HG03439 (cell line): ENCODE results near the gene RELN.
"Not testable (repeated sequence)": the region's sequence is repeated elsewhere in the genome, so short reads cannot be mapped to it uniquely, and the experiment has no call there.

ENCODE experiments used
- ATAC-seq: cut with Tn5 transposase; IDR thresholded peaks from one replicate; pipeline ENCODE4 v1.9.1; 2021; ENCODE audit warnings: mild to moderate bottlenecking, moderate library complexity; ENCODE audit not compliant: unreplicated experiment

RELN gene

GRCh38 chr7:103796327-103796962, 193.0 kb downstream of the RELN start:
- ATAC-seq: no peak

- ATAC-seq: no peak
Observed at GRCh38 chr7:103795787-103796186, 193.7 kb downstream of the RELN start.

GRCh38 chr7:103795107-103795506, 194.4 kb downstream of the RELN start:
- no peak for ATAC-seq

DNA sequence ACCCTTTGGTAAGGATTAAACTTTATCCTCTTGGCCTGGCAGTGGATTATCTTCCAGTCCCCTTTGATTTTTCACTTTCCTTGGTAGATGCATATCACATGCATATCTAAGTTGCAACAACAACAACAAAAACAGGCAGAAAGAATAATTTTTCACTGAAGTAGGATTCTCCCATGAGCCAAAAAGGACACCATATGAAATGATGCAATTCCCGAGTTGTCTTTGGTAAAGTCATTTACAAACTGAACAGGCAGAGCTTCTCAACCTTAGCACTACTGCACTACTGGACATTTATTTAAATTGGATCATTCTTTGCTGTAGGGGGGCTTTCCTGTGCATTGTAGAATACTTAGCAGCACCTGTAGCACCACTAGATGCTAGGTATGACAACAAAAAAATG, 195.0 kb downstream of the RELN start:
- no peak for ATAC-seq

DNA sequence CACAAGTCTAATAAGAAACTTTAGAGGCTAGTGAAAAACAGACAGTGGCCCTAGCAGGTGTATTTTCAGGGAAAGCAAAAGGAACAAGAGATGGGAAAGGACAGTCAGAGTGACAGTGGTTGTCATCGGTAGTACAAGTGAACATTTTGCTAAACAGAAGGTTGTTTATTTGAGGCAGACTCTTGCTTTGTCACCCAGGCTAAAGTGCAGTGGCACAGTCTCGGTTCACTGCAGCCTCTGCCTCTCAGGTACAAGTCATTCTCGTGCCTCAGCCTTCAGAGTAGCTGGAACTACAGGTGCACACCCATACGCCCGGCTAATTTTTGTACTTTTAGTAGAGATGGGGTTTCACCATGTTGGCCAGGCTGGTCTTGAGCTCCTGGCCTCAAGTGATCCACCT, 195.8 kb downstream of the RELN start:
- ATAC-seq: no peak

GRCh38 chr7:103791894-103792293, 197.6 kb downstream of the RELN start:
- ATAC-seq: no peak

DNA sequence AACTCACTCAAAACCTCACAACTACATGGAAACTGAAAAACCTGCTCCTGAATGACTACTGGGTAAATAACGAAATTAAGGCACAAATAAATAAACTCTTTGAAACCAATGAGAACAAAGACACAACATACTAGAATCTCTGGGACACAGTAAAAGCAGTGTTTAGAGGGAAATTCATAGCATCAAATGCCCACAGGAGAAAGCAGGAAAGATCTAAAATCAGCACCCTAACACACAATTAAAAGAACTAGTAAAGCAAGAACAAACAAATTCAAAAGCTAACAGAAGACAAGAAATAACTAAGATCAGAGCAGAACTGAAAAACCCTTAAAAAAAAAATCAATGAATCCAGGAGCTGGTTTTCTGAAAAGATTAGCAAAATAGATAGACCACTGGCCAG, 202.4 kb downstream of the RELN start:
- not testable (repeated sequence) for ATAC-seq

GRCh38 chr7:103784646-103785286, 204.7 kb downstream of the RELN start:
- no peak for ATAC-seq

DNA sequence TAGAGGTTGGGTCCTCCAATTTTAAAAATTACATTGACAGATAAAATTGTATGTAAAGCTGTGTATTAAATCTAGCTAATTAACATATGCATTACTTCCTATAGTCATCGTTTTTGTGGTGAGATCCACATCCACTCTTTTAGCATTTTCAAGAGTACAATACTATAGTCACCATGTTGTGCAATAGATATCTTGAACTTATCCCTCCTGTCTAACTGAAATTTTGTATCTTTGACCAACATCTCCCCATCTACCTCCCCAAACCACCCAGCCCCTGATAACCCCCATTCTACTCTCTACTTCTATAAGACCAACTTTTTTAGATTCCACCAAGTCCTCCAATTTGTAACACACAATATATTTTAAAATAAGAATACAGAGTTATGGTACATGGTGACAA, 208.0 kb downstream of the RELN start:
- no peak for ATAC-seq

GRCh38 chr7:103780561-103780960, 208.9 kb downstream of the RELN start:
- not testable (repeated sequence) for ATAC-seq

DNA sequence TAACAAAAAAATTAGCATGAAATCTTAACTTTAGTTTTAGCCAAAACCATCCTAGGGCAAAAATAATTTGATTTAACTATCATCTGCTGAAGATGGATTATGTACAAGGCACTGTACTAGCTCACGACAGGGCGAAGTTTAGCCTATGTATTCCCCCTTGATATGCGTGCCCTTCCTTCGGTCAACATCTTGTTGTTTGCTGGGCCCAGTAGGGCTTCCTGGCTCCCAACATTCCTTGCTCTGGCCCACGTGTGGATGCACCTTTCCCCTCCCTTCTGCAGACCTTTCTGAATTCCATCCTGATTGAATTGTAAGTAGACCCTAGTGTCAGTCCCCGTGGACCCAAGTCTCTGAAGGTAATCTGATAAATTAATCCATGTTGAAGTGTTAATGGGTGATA, 212.0 kb downstream of the RELN start:
- no peak for ATAC-seq

DNA sequence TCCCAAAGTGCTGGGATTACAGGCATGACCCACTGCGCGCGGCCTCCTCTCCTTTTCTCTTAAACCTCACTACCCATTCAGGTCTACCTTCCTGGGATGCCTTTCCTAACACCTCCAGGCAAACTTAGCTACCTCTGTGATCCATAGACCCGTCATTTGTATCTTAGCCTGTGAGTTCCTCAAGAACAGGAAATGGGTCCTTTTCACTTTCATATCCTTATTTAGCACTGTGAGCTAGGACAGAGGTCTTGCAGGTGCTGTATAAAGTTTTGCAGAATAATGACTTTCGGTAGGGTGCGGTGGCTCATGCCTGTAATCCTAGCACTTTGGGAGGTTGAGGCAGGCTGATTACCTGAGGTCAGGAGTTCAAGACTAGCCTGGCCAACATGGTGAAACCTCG, 215.7 kb downstream of the RELN start:
- no peak for ATAC-seq

DNA sequence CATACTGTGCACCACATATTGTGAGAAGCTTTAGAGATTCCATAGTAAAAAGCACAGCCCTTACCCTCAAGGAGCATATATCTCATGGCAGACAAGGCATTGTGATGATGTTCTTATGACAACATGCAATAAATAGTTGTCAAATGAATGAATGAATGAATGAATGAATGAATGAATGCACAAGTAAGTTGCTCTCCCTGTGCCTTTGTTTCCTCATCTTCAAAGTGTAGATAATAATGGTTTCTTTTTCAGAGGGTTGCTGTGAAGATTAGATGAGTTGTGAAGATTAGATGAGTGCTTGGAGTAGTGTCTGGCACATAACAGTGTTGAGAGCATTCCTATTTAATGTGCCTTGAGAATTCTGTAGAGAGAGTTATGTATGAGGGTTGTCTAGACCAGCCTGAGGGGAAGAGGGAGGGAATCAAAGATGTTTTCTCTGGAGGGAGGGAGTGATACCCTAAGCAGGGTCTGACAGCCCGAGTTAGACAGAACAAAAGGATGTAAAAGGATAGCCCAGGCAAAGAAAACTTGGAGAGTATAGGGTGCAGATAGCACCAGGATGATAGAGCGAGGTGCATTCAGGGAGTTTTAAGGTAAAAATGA, 217.2 kb downstream of the RELN start:
- ATAC-seq: no peak

DNA sequence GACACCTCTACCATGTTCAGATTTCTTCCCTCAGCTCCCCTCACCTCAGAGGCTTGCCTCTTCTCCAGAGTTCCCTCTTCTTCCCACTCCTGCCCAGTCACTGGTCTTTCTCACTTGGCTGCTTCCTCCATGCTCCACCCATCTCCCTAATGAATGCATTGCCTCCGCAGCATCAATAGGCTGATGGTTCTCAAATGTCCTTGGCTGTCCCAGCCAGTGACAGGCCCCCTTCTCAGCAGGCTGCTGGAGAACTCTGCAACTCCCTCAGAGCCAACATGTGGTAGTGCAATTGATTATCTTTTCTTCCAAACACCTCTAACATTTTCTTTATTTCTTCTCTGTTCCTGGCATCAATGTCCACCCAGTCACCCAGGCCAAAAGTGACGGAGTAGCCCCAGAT, 218.2 kb downstream of the RELN start:
- no peak for ATAC-seq

- no peak for ATAC-seq
Observed at GRCh38 chr7:103766660-103767059, 222.8 kb downstream of the RELN start.

DNA sequence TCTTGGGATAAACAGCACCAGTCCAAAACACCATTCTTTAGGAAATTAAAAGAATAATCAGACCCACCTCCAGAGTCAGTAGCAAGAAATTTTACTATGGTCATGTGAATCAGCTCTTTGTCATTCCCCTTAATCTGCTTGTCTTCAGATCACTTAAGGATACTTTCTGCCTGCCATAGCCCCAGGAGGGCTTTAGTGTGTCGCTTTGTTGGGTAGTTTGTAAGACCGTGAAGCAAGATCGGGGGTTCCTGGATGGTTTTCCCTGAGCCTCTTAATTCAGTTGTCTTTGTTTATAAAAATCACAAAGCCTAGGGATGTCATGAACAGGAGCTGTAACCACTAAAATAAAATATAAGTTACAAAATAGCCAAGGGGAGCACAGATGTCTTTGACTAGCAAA, 223.6 kb downstream of the RELN start:
- ATAC-seq: no peak

DNA sequence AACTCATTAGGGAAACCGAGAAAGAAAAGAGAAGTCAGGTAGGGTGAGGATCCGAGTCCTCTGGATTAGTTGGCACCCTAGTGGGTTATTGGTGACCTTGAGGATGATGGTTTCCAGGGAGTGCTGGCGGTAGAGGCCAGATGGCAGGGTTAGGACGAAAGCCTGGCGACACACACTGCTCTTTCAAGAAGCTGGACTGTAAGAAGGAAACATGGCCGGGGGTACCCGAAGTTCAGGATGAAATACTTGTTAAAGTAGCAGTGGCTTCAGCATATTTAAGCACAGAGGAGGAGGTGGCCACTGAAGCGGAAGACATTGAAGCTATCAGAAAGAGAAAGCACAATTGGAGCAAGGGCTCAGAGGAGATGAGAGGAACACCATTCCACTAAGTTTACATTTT, 224.6 kb downstream of the RELN start:
- ATAC-seq: no peak

- no peak for ATAC-seq
Observed at GRCh38 chr7:103762877-103763276, 226.6 kb downstream of the RELN start.

- ATAC-seq: no peak
Observed at GRCh38 chr7:103762065-103762760, 227.2 kb downstream of the RELN start.

DNA sequence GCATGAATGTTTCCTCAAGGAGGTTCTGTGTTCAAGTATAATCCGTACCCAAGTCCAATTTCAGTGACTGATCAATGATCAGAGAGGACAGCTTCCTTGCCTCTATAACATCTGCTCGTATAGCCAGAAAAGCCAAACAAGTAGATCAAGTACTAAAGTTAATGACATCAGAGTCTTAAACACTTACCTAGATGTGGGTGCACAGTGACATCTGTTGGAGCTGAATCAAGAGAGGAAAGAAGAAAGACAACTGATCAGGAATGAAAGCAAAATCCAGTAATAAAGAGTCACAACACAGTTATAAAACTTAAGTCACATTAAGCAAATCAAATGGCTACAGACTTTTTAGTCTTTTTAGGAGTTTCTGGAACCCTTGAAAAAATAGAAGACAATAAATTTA, 236.5 kb downstream of the RELN start:
- ATAC-seq: no peak

- no peak for ATAC-seq
Observed at GRCh38 chr7:103751311-103751880, 238.1 kb downstream of the RELN start.

- ATAC-seq: no peak
Observed at GRCh38 chr7:103748680-103749079, 240.8 kb downstream of the RELN start.
